ENCODE results near the gene CENPB. TPM values are rescaled to one million over a fixed set of nuclear protein-coding genes. Genes with fewer than 3 reads are reported as not detected.

CENPB gene
- total RNA-seq, 1 donor from 2014 or later, result 83.6 TPM

DNA sequence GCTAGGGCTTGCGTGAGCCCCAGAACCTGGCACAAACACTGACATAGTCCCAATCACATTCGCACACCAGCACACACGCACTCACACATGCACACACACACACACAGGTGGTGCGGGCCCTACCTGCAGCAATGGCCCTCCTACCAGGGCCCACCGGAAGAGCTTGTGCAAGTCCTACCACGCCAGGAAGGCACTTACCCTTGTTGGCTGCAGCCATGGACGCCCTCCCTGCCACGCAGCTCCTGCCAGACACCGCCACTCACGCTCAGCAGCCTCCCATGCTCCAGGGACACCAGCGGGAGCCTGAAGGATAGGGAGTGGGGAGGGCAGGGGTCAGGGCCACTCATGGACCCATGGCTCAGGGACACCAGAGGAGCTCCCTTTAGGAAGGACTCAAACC lies 26.7 kb downstream of the CENPB start:
- TF ChIP-seq, protein P1, sequence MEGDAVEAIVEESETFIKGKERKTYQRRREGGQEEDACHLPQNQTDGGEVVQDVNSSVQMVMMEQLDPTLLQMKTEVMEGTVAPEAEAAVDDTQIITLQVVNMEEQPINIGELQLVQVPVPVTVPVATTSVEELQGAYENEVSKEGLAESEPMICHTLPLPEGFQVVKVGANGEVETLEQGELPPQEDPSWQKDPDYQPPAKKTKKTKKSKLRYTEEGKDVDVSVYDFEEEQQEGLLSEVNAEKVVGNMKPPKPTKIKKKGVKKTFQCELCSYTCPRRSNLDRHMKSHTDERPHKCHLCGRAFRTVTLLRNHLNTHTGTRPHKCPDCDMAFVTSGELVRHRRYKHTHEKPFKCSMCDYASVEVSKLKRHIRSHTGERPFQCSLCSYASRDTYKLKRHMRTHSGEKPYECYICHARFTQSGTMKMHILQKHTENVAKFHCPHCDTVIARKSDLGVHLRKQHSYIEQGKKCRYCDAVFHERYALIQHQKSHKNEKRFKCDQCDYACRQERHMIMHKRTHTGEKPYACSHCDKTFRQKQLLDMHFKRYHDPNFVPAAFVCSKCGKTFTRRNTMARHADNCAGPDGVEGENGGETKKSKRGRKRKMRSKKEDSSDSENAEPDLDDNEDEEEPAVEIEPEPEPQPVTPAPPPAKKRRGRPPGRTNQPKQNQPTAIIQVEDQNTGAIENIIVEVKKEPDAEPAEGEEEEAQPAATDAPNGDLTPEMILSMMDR (conservative IDR thresholded peaks at IDR 0.05), result no peak
- Mint-ChIP-seq H3K27ac (ENCODE audit: unreplicated experiment) (peak overlapping the region; percentile 93), H3K4me1 (peaks cover 33% of the 10 kb centered on the region), H3K9me3 (no peaks in the 10 kb centered on the region), H3K36me3 (ENCODE audit: low read depth) (peaks cover 6% of the 10 kb centered on the region), H3K4me3 (peak overlapping the region; percentile 21), H3K27me3 (ENCODE audit: low read depth) (no peaks in the 10 kb centered on the region)
- no peak for DNase-seq (ENCODE audit: low read depth, low spot score)

DNA sequence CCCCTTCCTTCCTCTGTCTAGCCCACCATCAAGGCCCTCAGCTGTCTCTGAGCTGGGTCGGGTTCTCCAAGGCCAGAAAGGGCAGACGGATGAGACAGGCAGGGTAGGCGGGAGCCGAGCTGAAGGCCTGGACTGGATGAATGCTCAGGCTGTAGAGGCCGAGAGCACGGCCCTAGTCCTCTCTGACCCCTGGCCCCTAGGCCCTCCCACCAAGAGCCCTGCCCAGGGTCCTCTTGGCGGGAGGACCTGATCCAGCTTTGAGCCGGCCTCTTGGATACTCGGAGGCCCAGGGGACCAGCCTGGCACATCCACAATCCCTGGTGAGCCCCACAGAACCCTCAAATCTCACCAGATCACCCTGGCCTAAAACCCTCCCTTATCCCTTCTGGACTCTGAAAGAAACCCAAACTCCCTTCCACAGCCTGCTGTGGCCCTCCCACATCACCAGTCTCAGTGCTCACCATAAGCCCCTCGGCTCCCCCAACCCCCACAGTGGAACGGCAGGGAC lies 27.2 kb downstream of the CENPB start:
- DNase-seq (ENCODE audit: low read depth, low spot score), result no peak
- H3K4me3 Mint-ChIP-seq, result peak overlapping the region; percentile 21
- H3K36me3 Mint-ChIP-seq (ENCODE audit: low read depth), result peaks cover 6% of the 10 kb centered on the region
- no peaks in the 10 kb centered on the region for H3K27me3 Mint-ChIP-seq (ENCODE audit: low read depth)
- no peaks in the 10 kb centered on the region for H3K9me3 Mint-ChIP-seq
- peaks cover 30% of the 10 kb centered on the region for H3K4me1 Mint-ChIP-seq
- TF ChIP-seq, protein P1 (conservative IDR thresholded peaks at IDR 0.05), result no peak
- H3K27ac Mint-ChIP-seq (ENCODE audit: unreplicated experiment), result peak overlapping the region; percentile 93

DNA sequence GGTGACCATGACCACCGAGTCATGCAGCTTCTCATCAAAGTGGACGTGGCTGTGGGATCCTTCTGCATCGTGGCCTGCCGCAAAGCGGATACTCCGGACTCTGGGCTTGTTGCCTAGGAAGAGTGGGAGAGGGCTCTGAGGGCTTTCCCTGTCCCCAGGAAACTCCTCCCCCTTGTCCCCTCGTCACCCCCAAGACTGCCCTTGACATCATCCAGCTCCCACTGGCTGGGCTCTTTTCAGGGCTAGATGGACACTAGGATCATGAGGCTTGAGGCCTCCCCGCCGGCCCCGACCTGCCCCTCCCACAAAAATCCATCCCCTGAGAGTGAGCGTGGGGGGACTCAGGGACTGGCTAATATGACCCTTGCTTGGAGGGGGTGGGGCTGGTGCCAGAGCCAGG lies 28.0 kb downstream of the CENPB start:
- TF ChIP-seq, protein P1 (conservative IDR thresholded peaks at IDR 0.05), result no peak
- Mint-ChIP-seq H3K36me3 (ENCODE audit: low read depth) (peaks cover 6% of the 10 kb centered on the region), H3K27me3 (ENCODE audit: low read depth) (no peaks in the 10 kb centered on the region), H3K4me3 (no peak overlapping the region), H3K9me3 (no peaks in the 10 kb centered on the region), H3K27ac (ENCODE audit: unreplicated experiment) (no peak overlapping the region), H3K4me1 (peaks cover 27% of the 10 kb centered on the region)
- DNase-seq (ENCODE audit: low read depth, low spot score), result no peak

DNA sequence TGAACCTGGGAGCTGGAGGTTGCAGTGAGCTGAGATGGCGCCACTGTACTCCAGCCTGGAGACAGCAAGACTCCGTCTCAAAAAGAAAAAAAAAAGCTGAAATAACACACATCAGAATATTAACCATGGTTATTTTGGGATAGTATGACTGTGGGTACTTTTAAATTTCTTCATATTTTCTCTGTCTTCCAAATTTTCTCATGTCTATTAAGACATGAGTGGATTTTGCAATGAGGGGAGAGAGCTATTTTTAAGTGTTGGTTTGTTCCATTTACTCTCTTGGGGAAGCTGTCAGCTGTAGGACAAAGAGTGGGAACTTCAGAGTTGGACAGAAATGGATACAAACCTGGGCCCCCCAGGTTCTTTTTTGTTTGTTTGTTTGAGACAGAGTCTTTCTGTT lies 29.3 kb downstream of the CENPB start:
- Mint-ChIP-seq H3K4me3 (no peak overlapping the region), H3K27ac (ENCODE audit: unreplicated experiment) (no peak overlapping the region), H3K4me1 (peaks cover 38% of the 10 kb centered on the region), H3K9me3 (no peaks in the 10 kb centered on the region), H3K36me3 (ENCODE audit: low read depth) (peaks cover 9% of the 10 kb centered on the region), H3K27me3 (ENCODE audit: low read depth) (peaks cover 11% of the 10 kb centered on the region)
- DNase-seq (ENCODE audit: low read depth, low spot score), result no peak
- TF ChIP-seq, protein P1 (conservative IDR thresholded peaks at IDR 0.05), result no peak

DNA sequence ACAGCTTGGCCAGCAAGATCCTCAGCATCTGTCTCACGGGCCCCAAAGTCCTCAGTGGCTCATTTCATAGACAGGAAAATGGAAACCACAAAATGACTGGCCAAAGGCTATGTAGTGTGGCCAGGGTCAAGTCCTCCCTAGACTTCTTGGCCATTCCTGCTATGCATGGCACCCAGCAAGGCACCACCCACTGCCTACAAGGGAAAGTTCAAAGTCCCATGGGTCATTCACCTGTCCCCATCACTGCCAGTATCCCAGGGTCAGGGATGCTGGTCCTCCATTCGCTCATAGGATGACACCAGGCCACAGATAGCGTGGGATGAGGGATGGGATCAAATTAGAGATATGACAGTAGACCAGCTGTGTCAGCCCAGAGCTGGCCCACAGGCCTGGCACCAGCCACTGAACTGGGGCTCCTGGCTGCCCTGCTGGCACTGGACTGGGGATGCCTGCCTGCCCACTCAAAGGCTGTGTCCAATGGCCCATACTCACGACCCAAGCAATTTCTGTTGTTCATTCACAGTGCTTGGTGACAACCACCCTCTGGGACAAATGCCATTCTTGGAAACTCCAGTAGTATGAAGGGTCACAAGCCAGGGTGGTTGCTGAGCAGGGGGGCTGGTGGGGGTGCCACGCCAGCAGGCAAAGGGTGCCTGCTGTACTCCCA lies 30.6 kb downstream of the CENPB start:
- no peak overlapping the region for H3K4me3 Mint-ChIP-seq
- DNase-seq (ENCODE audit: low read depth, low spot score), result no peak
- peaks cover 18% of the 10 kb centered on the region for H3K27me3 Mint-ChIP-seq (ENCODE audit: low read depth)
- H3K4me1 Mint-ChIP-seq, result peaks cover 33% of the 10 kb centered on the region
- H3K27ac Mint-ChIP-seq (ENCODE audit: unreplicated experiment), result no peak overlapping the region
- H3K36me3 Mint-ChIP-seq (ENCODE audit: low read depth), result peaks cover 10% of the 10 kb centered on the region
- TF ChIP-seq, protein P1 (conservative IDR thresholded peaks at IDR 0.05), result no peak
- H3K9me3 Mint-ChIP-seq, result no peaks in the 10 kb centered on the region
